Cardiac fibroblast (primary cell): Measurements from ENCODE around the gene KRT79.

Experiments used
- DNase-seq, 2 donors: peaks; one replicate each; pipeline versions ENCODE4 v3.0.0 to v3.0.0-alpha.2; 2010; ENCODE audit warnings: low read depth in 2 of 2
- H3K4me3 ChIP-seq, 2 donors: replicated peaks in 1 of 2; 1 replicate in 1 of 2; 2 replicates in 1 of 2; pipeline ENCODE4 v1.5.1; 2011; ENCODE audit warnings: low read depth in 2 of 2, low read length in 2 of 2, mild to moderate bottlenecking in 2 of 2, moderate library complexity in 1 of 2
- TF ChIP-seq, protein P1 (sequence below): IDR thresholded peaks from one replicate; pipeline ENCODE4 v1.5.1; 2011; ENCODE audit warnings: low read depth, mild to moderate bottlenecking, low read length, inconsistent platforms

The KRT79 gene

DNA sequence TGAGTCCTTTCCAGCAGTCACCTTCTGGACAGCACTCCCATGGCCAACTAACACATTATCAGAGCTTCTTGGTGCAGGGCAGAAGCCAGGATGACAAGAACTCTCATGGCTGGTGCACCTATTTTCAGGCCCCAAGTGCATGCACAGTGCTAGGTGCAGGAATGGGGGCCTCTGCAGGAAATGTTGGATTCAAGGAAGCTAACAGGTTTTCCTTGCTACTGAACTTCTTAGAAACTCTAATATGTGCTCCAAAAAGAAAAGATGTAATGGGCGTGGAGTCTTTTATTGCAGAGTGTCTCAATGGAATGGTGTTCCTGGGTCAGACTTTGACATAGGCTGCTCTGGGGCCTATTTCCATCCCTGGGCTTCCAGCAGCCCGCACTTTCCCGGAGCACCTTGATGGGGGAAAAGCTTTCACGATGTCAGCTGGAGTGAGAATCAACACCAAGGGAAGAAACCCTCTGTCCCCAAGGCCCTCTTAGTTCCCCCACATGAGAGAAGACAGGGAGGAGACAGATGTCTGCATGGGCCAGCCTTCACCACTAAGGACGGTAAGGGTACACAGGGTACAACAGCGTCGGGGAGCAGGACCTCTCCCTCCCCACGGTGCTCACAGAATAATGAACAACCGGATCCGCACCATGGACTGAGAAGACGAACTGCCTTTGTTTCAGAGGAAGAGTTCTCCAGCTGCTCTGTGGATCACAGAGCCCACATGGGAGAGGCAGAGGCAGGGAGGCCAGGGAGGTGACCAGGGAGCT lies 45.1 kb downstream of the KRT79 start:
- H3K4me3 ChIP-seq, result no peak overlapping the region
- no peak for DNase-seq
- TF ChIP-seq, protein P1, sequence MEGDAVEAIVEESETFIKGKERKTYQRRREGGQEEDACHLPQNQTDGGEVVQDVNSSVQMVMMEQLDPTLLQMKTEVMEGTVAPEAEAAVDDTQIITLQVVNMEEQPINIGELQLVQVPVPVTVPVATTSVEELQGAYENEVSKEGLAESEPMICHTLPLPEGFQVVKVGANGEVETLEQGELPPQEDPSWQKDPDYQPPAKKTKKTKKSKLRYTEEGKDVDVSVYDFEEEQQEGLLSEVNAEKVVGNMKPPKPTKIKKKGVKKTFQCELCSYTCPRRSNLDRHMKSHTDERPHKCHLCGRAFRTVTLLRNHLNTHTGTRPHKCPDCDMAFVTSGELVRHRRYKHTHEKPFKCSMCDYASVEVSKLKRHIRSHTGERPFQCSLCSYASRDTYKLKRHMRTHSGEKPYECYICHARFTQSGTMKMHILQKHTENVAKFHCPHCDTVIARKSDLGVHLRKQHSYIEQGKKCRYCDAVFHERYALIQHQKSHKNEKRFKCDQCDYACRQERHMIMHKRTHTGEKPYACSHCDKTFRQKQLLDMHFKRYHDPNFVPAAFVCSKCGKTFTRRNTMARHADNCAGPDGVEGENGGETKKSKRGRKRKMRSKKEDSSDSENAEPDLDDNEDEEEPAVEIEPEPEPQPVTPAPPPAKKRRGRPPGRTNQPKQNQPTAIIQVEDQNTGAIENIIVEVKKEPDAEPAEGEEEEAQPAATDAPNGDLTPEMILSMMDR, result no peak

DNA sequence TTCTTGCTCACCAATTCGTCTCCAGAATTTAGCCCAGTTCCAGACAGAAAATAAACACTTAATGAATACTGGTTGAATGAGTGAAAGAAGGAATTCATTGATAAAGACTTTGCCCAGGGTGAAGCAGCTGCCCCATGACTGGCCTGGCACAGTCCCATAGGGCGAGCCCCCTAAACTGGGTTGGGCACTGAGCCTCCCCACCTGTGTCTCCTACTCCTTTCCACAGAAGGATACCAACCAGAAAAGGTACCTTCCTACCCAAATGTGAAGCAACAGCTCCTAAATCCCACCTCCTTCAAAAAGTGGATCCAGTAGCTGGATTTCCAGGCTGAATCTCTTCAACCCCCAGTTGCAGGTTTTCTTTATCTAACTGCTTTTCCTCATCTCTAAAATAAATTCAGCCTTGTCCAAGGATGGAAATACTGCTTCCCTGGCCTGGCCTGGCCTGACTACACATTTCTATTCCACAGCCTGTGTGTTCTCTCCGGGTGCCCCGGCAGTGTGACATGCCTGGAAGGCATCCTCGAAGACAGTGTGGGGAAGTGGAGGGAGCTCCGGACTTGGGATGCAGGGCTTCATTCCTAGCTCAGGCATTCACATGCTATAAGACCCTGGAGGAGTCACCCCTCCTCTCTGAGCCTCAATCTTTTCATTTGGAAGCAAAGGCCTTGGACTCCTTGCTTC lies 45.8 kb downstream of the KRT79 start:
- TF ChIP-seq, protein P1, result no peak
- DNase-seq, result no peak

DNA sequence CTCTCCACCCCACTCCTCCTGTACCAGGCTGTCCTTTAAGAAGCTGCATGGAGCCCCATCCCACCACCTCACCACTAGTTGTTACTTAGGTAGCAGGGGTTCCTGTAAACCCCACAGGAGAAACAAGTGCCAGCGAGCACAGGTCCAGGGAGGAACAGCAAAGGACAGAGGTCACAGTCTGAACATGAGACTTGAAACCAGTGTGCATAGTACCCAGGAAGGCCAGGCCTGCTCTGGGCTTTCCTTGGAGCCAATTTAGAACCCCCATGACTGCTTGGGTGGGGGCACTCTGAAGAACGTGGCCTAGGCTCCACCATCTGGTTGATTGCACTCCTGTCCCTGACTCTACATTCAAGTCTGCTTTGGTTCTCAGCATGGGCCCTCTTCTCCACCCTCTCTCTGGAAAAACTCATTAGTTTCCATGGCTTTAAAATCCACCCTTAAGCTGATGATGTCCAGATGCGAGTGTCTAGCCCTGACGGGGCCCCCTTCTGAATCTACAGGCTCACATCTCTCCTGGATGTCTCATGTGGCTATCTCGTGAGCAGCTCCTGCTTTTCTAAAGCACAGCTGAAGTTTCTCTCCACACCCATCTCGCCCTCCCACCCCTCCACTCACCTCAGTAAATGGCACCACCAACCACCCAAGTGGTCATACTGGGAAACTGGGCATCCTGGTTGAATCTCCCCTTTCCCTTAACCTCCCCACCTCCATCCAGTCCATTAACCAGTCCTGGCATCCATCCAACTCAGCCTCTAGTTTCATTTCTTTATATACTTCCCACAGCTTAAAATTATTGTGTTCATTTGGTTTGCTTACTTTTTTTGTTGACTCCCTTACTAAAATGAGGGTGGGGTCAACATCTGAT lies 46.6 kb downstream of the KRT79 start:
- no peak for DNase-seq
- TF ChIP-seq, protein P1, result no peak
- no peak overlapping the region for H3K4me3 ChIP-seq

More for the DNA sequence above, 45.8 kb downstream of the KRT79 start:
- H3K4me3 ChIP-seq, result no peak overlapping the region

DNA sequence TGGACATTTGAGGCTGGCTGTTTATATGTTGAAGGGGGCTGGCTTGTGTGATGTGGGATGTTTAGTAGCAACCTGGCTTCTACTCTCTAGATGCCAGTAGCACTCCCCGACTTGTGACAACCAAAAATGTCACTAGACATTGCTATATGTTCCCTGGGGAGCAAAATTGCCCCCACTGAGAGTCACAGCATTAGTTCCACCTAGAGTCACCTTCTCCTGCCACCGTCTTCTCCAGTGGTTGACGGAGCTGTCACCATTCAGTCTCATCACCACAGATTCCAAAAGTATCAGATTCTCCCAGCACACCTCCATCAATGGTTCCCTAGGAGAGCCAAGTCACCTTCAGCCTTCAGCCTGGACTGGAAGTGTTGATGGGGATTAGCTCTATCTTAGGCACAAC lies 49.2 kb downstream of the KRT79 start:
- H3K4me3 ChIP-seq, result no peak overlapping the region
- DNase-seq, result no peak
- TF ChIP-seq, protein P1, result no peak

DNA sequence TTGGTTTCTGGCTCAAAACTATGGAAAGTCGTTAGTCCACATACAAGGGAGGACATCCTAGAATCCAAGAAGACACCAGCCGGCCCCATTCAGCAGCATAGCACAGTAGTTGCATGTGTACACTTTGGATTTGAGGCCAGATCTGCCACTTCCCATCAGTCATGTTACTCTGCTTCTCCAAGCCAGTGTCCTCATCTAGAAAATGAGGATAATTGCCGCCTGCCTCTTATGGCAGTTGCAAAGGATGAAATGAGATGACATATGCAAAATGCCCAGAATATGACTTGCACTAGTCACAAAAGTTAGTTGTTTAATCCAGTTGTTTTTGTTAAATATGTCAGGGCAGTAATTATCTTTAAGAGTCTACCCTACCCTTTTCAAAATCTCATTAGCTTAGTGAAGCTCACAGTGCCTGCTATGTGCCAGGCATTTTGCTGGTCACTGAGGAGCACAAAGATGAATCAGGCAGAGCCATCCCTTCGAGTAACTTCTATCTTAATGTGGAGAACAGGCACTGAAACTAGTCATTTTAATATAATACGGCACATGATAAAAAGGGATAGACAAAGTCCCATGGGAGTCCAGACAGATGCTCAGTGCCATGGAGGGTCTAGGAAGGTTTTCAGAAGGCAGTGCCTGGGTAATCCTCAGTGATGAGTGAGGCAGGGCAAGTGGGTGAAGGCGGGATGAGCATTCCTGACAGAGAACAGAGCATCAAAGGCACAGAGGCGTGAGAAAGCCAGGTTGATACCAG lies 50.4 kb downstream of the KRT79 start:
- no peak for DNase-seq
- H3K4me3 ChIP-seq, result no peak overlapping the region
- TF ChIP-seq, protein P1, result no peak

DNA sequence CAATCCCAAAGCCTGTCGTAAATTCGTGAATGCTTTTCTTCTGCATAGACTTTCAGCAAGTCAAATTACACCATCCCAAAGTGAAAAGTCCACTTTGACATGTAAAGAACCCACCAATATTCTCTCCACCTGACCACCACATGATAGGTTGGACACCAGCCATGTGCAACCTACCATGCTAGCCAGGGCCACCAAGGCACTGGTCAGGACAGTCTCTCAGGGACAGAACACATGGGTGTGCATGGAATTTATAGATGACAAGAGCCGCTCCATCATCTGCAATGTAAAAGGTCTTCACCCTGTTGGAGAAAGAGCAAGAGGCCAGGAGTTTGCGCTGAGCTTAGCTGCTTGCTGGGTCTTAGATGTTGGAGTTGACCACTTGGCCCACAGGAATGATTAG lies 51.6 kb downstream of the KRT79 start:
- TF ChIP-seq, protein P1, result no peak
- H3K4me3 ChIP-seq, result no peak overlapping the region
- no peak for DNase-seq
